ENCODE results near the gene ABCA13. TPM values are rescaled to one million over a fixed set of nuclear protein-coding genes. Genes with fewer than 3 reads are reported as not detected.

Gene ABCA13
- total and polyA plus RNA-seq, 3 experiments from 2014 or later: not detected

DNA sequence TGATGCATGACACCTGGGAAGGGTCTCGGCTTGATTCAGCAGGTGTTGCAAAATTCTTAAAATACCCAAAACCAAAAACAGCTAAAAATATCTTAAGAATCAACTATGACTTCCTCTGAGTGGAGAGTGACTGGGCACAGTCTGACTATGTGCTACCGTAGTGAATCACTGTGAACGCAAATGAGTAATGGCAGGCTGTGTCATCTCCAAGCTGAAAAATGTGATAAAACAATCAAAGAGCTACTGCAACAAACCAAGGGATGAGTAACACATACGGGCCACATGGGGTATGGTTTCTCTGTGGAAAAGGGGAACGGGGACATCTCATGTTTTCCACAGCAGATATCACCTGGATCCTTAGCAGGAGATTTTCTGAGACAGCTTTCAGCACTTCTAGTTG lies 127.5 kb downstream of the ABCA13 start:
- no peaks in the 10 kb centered on the region for H3K9me3 ChIP-seq (ENCODE audit: low read length)
- H3K36me3 ChIP-seq (ENCODE audit: insufficient read depth, low read length): no peaks in the 10 kb centered on the region
- ChIA-PET POLR2A (no interaction called here), CTCF (interaction anchor here (0.8 kb wide), 1 partner anchor 9 kb away, joined by 3 read pairs; no protein-coding TSS in a partner anchor)
- DNase-seq: no peak
- H3K4me1 ChIP-seq (ENCODE audit: insufficient read depth, low read length): no peaks in the 10 kb centered on the region
- no peak overlapping the region for H3K27ac ChIP-seq (ENCODE audit: low read depth, low read length)
- Mint-ChIP-seq H3K4me1 (no peaks in the 10 kb centered on the region), H3K27me3 (peaks cover 0 to 3% of the 10 kb centered on the region in 2 donors), H3K9me3 (no peaks in the 10 kb centered on the region), H3K27ac (no peak overlapping the region), H3K4me3 (no peak overlapping the region), H3K36me3 (no peaks in the 10 kb centered on the region)
- H3K27me3 ChIP-seq (ENCODE audit: insufficient read depth, low read length, poor library complexity, severe bottlenecking): no peaks in the 10 kb centered on the region
- H3K4me3 ChIP-seq (ENCODE audit: low read length): no peak overlapping the region

DNA sequence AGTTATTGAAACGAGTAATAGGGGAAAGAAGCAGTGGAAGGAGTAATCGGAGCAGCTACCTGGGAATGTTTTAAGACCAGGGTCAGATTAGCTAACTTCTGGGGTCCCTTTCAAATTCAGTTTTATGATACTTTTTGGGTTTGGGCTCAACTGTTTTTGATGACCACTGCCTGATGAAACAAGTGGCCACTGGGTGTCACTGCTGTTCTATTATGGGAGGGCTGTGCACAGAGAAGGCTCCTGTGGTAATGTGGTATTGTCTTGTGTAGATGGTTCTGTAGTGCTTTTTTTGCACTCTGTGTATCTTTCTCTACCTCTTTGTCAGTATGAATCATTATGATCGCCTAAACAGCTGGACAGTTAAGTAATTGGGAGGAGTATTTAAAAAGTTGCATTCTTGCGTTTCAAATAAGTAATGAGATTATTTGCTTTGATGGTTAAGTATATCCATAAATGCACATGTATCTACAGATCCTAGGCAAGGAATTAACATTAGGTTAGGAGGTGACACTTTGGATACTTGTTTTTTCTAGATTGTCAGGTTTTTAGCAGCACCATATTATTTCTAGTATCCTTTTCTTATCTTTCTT lies 128.4 kb downstream of the ABCA13 start:
- peak overlapping the region in 1 of 8 donors; percentile 4 for H3K27ac Mint-ChIP-seq
- Histone ChIP-seq H3K9me3 (ENCODE audit: low read length) (no peaks in the 10 kb centered on the region), H3K27me3 (ENCODE audit: insufficient read depth, low read length, poor library complexity, severe bottlenecking) (no peaks in the 10 kb centered on the region), H3K36me3 (ENCODE audit: insufficient read depth, low read length) (no peaks in the 10 kb centered on the region), H3K4me3 (ENCODE audit: low read length) (no peak overlapping the region), H3K27ac (ENCODE audit: low read depth, low read length) (no peak overlapping the region), H3K4me1 (ENCODE audit: insufficient read depth, low read length) (no peaks in the 10 kb centered on the region)
- peaks cover 3 to 5% of the 10 kb centered on the region in 2 donors for H3K27me3 Mint-ChIP-seq
- H3K9me3 Mint-ChIP-seq: no peaks in the 10 kb centered on the region
- H3K4me3 Mint-ChIP-seq: no peak overlapping the region
- no peak for DNase-seq
- POLR2A ChIA-PET: no interaction called here
- no peaks in the 10 kb centered on the region for H3K4me1 Mint-ChIP-seq
- CTCF ChIA-PET: no interaction called here
- H3K36me3 Mint-ChIP-seq: no peaks in the 10 kb centered on the region

DNA sequence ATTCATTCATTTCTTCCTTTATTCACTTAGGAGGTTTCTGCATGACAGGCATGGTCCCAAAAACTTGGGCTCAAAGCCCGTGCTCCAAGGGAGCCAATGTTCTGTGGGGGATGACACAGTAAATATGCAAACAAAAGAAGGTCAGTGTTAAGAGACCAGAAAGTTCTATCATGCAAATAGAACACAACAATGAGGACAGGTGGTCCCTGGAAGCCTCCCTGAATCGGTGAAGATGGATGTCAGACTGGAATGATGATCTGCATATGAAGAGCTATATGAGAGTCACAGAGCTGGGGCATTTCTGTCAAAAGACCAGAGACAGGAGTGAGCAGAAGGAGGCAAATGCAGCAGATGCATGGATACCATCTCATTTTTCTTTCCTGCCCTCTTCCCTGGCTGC lies 129.0 kb downstream of the ABCA13 start:
- Histone ChIP-seq H3K4me3 (ENCODE audit: low read length) (no peak overlapping the region), H3K4me1 (ENCODE audit: insufficient read depth, low read length) (no peaks in the 10 kb centered on the region), H3K36me3 (ENCODE audit: insufficient read depth, low read length) (no peaks in the 10 kb centered on the region), H3K9me3 (ENCODE audit: low read length) (no peaks in the 10 kb centered on the region), H3K27ac (ENCODE audit: low read depth, low read length) (no peak overlapping the region), H3K27me3 (ENCODE audit: insufficient read depth, low read length, poor library complexity, severe bottlenecking) (no peaks in the 10 kb centered on the region)
- H3K4me3 Mint-ChIP-seq: no peak overlapping the region
- no peaks in the 10 kb centered on the region for H3K9me3 Mint-ChIP-seq
- H3K4me1 Mint-ChIP-seq: no peaks in the 10 kb centered on the region
- POLR2A ChIA-PET: no interaction called here
- no peak overlapping the region for H3K27ac Mint-ChIP-seq
- H3K27me3 Mint-ChIP-seq: peaks cover 3 to 10% of the 10 kb centered on the region in 2 donors
- no peaks in the 10 kb centered on the region for H3K36me3 Mint-ChIP-seq
- no peak for DNase-seq
- CTCF ChIA-PET: no interaction called here

DNA sequence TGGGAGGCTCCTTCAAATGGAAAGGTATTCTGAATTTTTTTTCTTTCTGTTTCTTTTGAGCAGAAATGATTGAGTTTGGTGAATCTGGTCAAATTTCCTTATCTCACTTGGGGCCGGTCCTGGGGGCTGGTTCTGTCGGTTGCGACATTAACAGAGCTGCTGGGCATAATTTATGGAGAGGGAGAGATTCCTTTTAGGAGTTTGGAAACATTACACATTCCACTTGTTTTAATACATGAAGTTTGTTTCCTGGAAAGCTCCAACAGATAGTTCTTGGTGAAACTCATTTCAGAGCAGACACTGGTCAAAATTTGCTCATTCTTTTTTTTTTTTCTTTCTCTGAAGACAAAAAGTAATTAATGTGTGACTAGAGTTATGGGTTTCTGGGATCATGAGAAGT lies 129.9 kb downstream of the ABCA13 start:
- Mint-ChIP-seq H3K9me3 (no peaks in the 10 kb centered on the region), H3K27me3 (peaks cover 3 to 13% of the 10 kb centered on the region in 2 donors), H3K4me1 (no peaks in the 10 kb centered on the region), H3K36me3 (no peaks in the 10 kb centered on the region), H3K4me3 (no peak overlapping the region), H3K27ac (peak overlapping the region in 1 of 8 donors; percentile 45)
- Histone ChIP-seq H3K4me1 (ENCODE audit: insufficient read depth, low read length) (no peaks in the 10 kb centered on the region), H3K9me3 (ENCODE audit: low read length) (no peaks in the 10 kb centered on the region), H3K27me3 (ENCODE audit: insufficient read depth, low read length, poor library complexity, severe bottlenecking) (no peaks in the 10 kb centered on the region), H3K27ac (ENCODE audit: low read depth, low read length) (no peak overlapping the region), H3K36me3 (ENCODE audit: insufficient read depth, low read length) (no peaks in the 10 kb centered on the region), H3K4me3 (ENCODE audit: low read length) (no peak overlapping the region)
- ChIA-PET CTCF (no interaction called here), POLR2A (no interaction called here)
- DNase-seq: no peak

DNA sequence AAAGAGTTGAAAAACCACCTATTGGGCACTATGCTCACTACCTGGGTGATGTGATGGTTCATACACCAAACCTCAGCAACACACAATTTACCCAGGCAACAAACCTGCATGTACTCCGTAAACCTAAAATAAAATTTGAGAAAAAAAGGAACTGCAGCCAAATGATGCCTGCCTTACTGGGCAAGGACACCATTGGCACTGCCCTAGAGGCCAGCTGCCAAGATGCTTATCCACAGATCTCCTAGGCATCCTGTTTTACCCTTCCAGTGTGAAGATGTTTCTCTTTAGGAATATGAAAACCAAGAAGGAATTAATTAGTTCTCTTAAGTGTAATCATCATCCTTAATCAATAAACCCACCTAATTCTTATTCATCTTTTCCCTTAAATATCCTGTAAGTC lies 133.4 kb downstream of the ABCA13 start:
- Mint-ChIP-seq H3K4me1 (no peaks in the 10 kb centered on the region), H3K9me3 (no peaks in the 10 kb centered on the region), H3K36me3 (no peaks in the 10 kb centered on the region), H3K27me3 (peaks cover 3 to 13% of the 10 kb centered on the region in 2 donors), H3K4me3 (no peak overlapping the region), H3K27ac (no peak overlapping the region)
- no peaks in the 10 kb centered on the region for H3K9me3 ChIP-seq (ENCODE audit: low read length)
- H3K27ac ChIP-seq (ENCODE audit: low read depth, low read length): no peak overlapping the region
- POLR2A ChIA-PET: no interaction called here
- no peak for DNase-seq
- no peak overlapping the region for H3K4me3 ChIP-seq (ENCODE audit: low read length)
- no peaks in the 10 kb centered on the region for H3K4me1 ChIP-seq (ENCODE audit: insufficient read depth, low read length)
- H3K36me3 ChIP-seq (ENCODE audit: insufficient read depth, low read length): no peaks in the 10 kb centered on the region
- no peaks in the 10 kb centered on the region for H3K27me3 ChIP-seq (ENCODE audit: insufficient read depth, low read length, poor library complexity, severe bottlenecking)
- CTCF ChIA-PET: no interaction called here

DNA sequence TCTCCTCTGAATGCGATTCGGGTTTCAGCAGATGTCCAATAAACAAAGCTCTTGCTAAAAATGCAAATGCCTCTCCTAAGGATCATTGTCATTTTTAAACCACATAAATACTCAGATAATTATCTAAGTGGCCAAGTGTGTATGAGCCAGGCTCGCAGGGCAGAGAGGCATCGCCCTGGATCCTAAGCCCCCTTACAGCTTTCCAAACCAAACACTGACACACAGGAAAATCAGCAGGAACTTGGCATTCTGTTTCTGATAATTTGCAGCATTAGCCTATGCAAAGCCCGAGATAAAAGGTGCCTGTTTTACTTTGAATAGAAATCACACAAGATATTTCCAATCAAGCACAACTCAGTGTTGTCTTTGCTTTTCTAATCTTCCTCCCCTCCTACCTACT lies 134.4 kb downstream of the ABCA13 start:
- H3K4me3 Mint-ChIP-seq: no peak overlapping the region
- Histone ChIP-seq H3K9me3 (ENCODE audit: low read length) (no peaks in the 10 kb centered on the region), H3K4me3 (ENCODE audit: low read length) (no peak overlapping the region), H3K36me3 (ENCODE audit: insufficient read depth, low read length) (no peaks in the 10 kb centered on the region), H3K27ac (ENCODE audit: low read depth, low read length) (no peak overlapping the region), H3K27me3 (ENCODE audit: insufficient read depth, low read length, poor library complexity, severe bottlenecking) (no peaks in the 10 kb centered on the region), H3K4me1 (ENCODE audit: insufficient read depth, low read length) (no peaks in the 10 kb centered on the region)
- H3K4me1 Mint-ChIP-seq: no peaks in the 10 kb centered on the region
- H3K27me3 Mint-ChIP-seq: peaks cover 3 to 13% of the 10 kb centered on the region in 2 donors
- no peaks in the 10 kb centered on the region for H3K36me3 Mint-ChIP-seq
- H3K27ac Mint-ChIP-seq: no peak overlapping the region
- ChIA-PET POLR2A (no interaction called here), CTCF (no interaction called here)
- no peak for DNase-seq
- no peaks in the 10 kb centered on the region for H3K9me3 Mint-ChIP-seq

DNA sequence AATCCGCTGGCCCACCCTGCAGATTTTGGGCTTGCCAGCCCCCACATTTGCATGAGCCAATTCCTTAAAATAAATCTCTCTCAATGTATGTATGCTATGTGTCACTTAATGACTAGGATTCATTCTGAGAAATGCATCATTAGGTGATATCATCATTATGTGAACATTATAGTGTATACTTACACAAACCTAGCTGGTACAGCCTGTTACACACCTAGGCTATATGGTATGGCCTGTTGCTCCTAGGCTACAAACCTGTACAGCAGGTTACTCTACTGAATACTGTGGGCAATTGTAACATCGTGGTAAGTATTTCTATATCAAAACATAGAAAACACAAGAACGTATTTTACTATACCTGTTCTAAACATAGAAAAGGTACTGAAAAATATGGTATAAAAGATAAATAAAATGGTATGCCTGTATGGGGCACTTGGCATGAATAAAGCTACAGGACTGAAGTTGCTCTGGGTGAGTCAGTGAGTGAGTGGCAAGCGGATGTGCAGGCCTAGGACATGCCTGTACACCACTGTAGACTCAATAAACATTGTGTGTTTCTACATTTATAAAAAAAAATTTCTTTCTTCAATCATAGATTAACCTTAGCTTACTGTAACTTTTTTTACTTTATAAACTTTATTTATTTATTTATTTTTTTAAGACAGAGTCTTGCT lies 135.9 kb downstream of the ABCA13 start:
- H3K4me1 ChIP-seq (ENCODE audit: insufficient read depth, low read length): no peaks in the 10 kb centered on the region
- Mint-ChIP-seq H3K27me3 (peaks cover 0 to 13% of the 10 kb centered on the region in 2 donors), H3K36me3 (no peaks in the 10 kb centered on the region), H3K4me1 (no peaks in the 10 kb centered on the region), H3K27ac (no peak overlapping the region), H3K9me3 (no peaks in the 10 kb centered on the region), H3K4me3 (no peak overlapping the region)
- H3K27me3 ChIP-seq (ENCODE audit: insufficient read depth, low read length, poor library complexity, severe bottlenecking): no peaks in the 10 kb centered on the region
- no peaks in the 10 kb centered on the region for H3K36me3 ChIP-seq (ENCODE audit: insufficient read depth, low read length)
- H3K9me3 ChIP-seq (ENCODE audit: low read length): no peaks in the 10 kb centered on the region
- POLR2A ChIA-PET: no interaction called here
- no peak overlapping the region for H3K4me3 ChIP-seq (ENCODE audit: low read length)
- no peak for DNase-seq
- CTCF ChIA-PET: interaction anchor here (0.9 kb wide), 1 partner anchor 8 kb away, joined by 3 read pairs; no protein-coding TSS in a partner anchor
- no peak overlapping the region for H3K27ac ChIP-seq (ENCODE audit: low read depth, low read length)

DNA sequence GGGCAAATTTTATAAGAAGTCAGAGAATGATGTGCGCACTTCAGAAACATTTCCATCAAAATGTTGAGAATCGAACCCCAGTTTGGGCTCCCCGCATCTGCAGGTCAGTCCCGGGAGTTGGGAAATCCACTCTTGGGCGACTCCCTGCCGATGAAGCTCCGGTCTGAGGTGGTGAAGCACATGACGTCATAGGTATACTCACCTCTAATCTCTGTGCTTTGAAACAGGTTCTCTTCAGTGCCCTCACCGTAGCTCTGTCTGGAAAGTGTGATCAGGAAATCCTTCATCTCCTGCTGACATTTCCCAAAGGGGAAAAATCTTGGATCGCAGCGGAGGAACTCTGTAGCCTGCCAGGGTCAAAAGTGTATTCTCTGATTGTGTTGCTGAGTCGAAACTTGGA lies 138.5 kb downstream of the ABCA13 start:
- Mint-ChIP-seq H3K4me3 (no peak overlapping the region), H3K9me3 (no peaks in the 10 kb centered on the region), H3K27ac (no peak overlapping the region), H3K27me3 (peaks cover 0 to 7% of the 10 kb centered on the region in 2 donors), H3K4me1 (no peaks in the 10 kb centered on the region), H3K36me3 (no peaks in the 10 kb centered on the region)
- Histone ChIP-seq H3K36me3 (ENCODE audit: insufficient read depth, low read length) (no peaks in the 10 kb centered on the region), H3K9me3 (ENCODE audit: low read length) (no peaks in the 10 kb centered on the region), H3K27ac (ENCODE audit: low read depth, low read length) (no peak overlapping the region), H3K4me3 (ENCODE audit: low read length) (no peak overlapping the region), H3K4me1 (ENCODE audit: insufficient read depth, low read length) (no peaks in the 10 kb centered on the region), H3K27me3 (ENCODE audit: insufficient read depth, low read length, poor library complexity, severe bottlenecking) (no peaks in the 10 kb centered on the region)
- CTCF ChIA-PET: no interaction called here
- POLR2A ChIA-PET: no interaction called here
- no peak for DNase-seq

All from CD8-positive, alpha-beta memory T cell (primary cell).